Endothelial cell (in vitro differentiated cells): ENCODE measurements around the gene ZKSCAN1. TPM values are rescaled to one million over a fixed set of nuclear protein-coding genes. Genes with fewer than 3 reads are reported as not detected.

Source experiments
- DNase-seq: peaks from one replicate; pipeline ENCODE4 v3.0.0; 2021; ENCODE audit warnings: low spot score
- H3K27ac Mint-ChIP-seq: one replicate; pipeline ENCODE4 v1.8.0; 2021; ENCODE audit warnings: mixed read lengths, inconsistent platforms; ENCODE audit not compliant: unreplicated experiment
- H3K27me3 Mint-ChIP-seq: one replicate; pipeline ENCODE4 v1.8.0; 2021; ENCODE audit warnings: mild to moderate bottlenecking, moderate library complexity, mixed read lengths, inconsistent platforms; ENCODE audit not compliant: unreplicated experiment
- H3K36me3 Mint-ChIP-seq: one replicate; pipeline ENCODE4 v1.8.0; 2021; ENCODE audit warnings: mild to moderate bottlenecking, low read depth, mixed read lengths, inconsistent platforms; ENCODE audit not compliant: unreplicated experiment
- H3K4me1 Mint-ChIP-seq: one replicate; pipeline ENCODE4 v1.8.0; 2021; ENCODE audit warnings: mild to moderate bottlenecking, mixed read lengths, inconsistent platforms; ENCODE audit not compliant: unreplicated experiment
- H3K4me3 Mint-ChIP-seq: one replicate; pipeline ENCODE4 v1.8.0; 2021; ENCODE audit warnings: mild to moderate bottlenecking, mixed read lengths, inconsistent platforms; ENCODE audit not compliant: unreplicated experiment
- H3K9me3 Mint-ChIP-seq: one replicate; pipeline ENCODE4 v1.8.0; 2021; ENCODE audit warnings: mixed read lengths, inconsistent platforms; ENCODE audit not compliant: unreplicated experiment
- CTCF ChIP-seq: fragments of 200-600 bp; sonication (generic); IDR thresholded peaks from one replicate; pipeline ENCODE4 v1.5.0; 2021; ENCODE audit warnings: antibody characterized with exemption; ENCODE audit not compliant: unreplicated experiment
- total RNA-seq: library from RNA; stranded (reverse); fragmentation: NEBNext Ultra II Directional; extraction: Animal tissue kit (Norgen Biotek cat#: 25700); gene quantifications from one replicate; pipeline ENCODE4 v1.2.1, GENCODE V29; 2021; ENCODE audit not compliant: unreplicated experiment

Gene ZKSCAN1
- total RNA-seq, 1 donor from 2014 or later = 63.1 TPM

GRCh38 chr7:100040575-100040974, 25.2 kb downstream of the ZKSCAN1 start:
- H3K4me1 Mint-ChIP-seq = no peaks in the 10 kb centered on the region
- peaks cover 17% of the 10 kb centered on the region for H3K36me3 Mint-ChIP-seq
- no peaks in the 10 kb centered on the region for H3K9me3 Mint-ChIP-seq
- H3K27ac Mint-ChIP-seq = no peak overlapping the region
- TF ChIP-seq CTCF = no peak
- no peak for DNase-seq
- no peak overlapping the region for H3K4me3 Mint-ChIP-seq
- no peaks in the 10 kb centered on the region for H3K27me3 Mint-ChIP-seq

- H3K4me3 Mint-ChIP-seq = no peak overlapping the region
- no peaks in the 10 kb centered on the region for H3K9me3 Mint-ChIP-seq
- no peak for DNase-seq
- peaks cover 4% of the 10 kb centered on the region for H3K36me3 Mint-ChIP-seq
- no peaks in the 10 kb centered on the region for H3K4me1 Mint-ChIP-seq
- TF ChIP-seq CTCF = no peak
- H3K27ac Mint-ChIP-seq = no peak overlapping the region
- H3K27me3 Mint-ChIP-seq = no peaks in the 10 kb centered on the region
Measured at GRCh38 chr7:100044718-100045117, 29.3 kb downstream of the ZKSCAN1 start.

- H3K27me3 Mint-ChIP-seq = peaks cover 4% of the 10 kb centered on the region
- peaks cover 8% of the 10 kb centered on the region for H3K36me3 Mint-ChIP-seq
- no peak overlapping the region for H3K27ac Mint-ChIP-seq
- H3K9me3 Mint-ChIP-seq = no peaks in the 10 kb centered on the region
- H3K4me3 Mint-ChIP-seq = peak overlapping the region; percentile 80
- no peak for TF ChIP-seq CTCF
- peaks cover 10% of the 10 kb centered on the region for H3K4me1 Mint-ChIP-seq
- DNase-seq = no peak
Measured at GRCh38 chr7:100048680-100049079, 33.3 kb downstream of the ZKSCAN1 start.

GRCh38 chr7:100049441-100050291, 34.3 kb downstream of the ZKSCAN1 start, which contains the start of gene ZSCAN21:
TSS of gene ZSCAN21 (plus strand) at chr7:100049774. CDS start at chr7:100057007, 7,233 bp downstream.
- Mint-ChIP-seq H3K4me1 (peaks cover 10% of the 10 kb centered on the region), H3K27ac (peak within 1 kb of the TSS; percentile 93), H3K36me3 (peaks cover 8% of the 10 kb centered on the region), H3K9me3 (no peaks in the 10 kb centered on the region), H3K4me3 (peak within 1 kb of the TSS; percentile 95), H3K27me3 (peaks cover 4% of the 10 kb centered on the region)
- DNase-seq = peak; percentile 67
- no peak for TF ChIP-seq CTCF

- no peak for DNase-seq
- TF ChIP-seq CTCF = no peak
- Mint-ChIP-seq H3K27ac (no peak overlapping the region), H3K36me3 (peaks cover 4% of the 10 kb centered on the region), H3K9me3 (no peaks in the 10 kb centered on the region), H3K27me3 (peaks cover 4% of the 10 kb centered on the region), H3K4me3 (no peak overlapping the region), H3K4me1 (peaks cover 10% of the 10 kb centered on the region)
Measured at GRCh38 chr7:100051611-100052010, 36.2 kb downstream of the ZKSCAN1 start.
